Neural progenitor cell (in vitro differentiated cells): ENCODE results near the gene E2F1. TPM values are rescaled to one million over a fixed set of nuclear protein-coding genes. Genes with fewer than 3 reads are reported as not detected.

Source experiments
- DNase-seq: peaks from one replicate; pipeline ENCODE4 v3.0.0-alpha.2; 2016; ENCODE audit warnings: low spot score
- H2AFZ ChIP-seq: fragments of 200-600 bp; sonication (generic); replicated peaks from 2 replicates; pipeline ENCODE4 v1.6.1; 2016; ENCODE audit warnings: antibody characterized with exemption
- H3F3A ChIP-seq: fragments of 200-600 bp; sonication (generic); 2 replicates; pipeline ENCODE4 v1.6.1; 2016; ENCODE audit warnings: antibody characterized with exemption, low read depth
- H3K27ac ChIP-seq: fragments of 200-600 bp; sonication (generic); 2 replicates; pipeline ENCODE4 v1.5.1; 2016; ENCODE audit warnings: mild to moderate bottlenecking
- H3K27me3 ChIP-seq: fragments of 200-600 bp; sonication (generic); 2 replicates; pipeline ENCODE4 v1.6.1; 2016; ENCODE audit warnings: mild to moderate bottlenecking, moderate library complexity
- H3K36me3 ChIP-seq: fragments of 200-600 bp; sonication (generic); 2 replicates; pipeline ENCODE4 v1.5.1; 2016
- H3K4me1 ChIP-seq: fragments of 200-600 bp; sonication (generic); 2 replicates; pipeline ENCODE4 v1.6.1; 2016; ENCODE audit warnings: mixed run types
- H3K4me2 ChIP-seq: fragments of 200-600 bp; sonication (generic); 2 replicates; pipeline ENCODE4 v1.6.1; 2016
- H3K4me3 ChIP-seq: fragments of 200-600 bp; sonication (generic); 2 replicates; pipeline ENCODE4 v1.5.1; 2016
- H3K79me2 ChIP-seq: fragments of 200-600 bp; sonication (generic); 2 replicates; pipeline ENCODE4 v1.6.1; 2016; ENCODE audit warnings: low read depth
- H3K9ac ChIP-seq: fragments of 200-600 bp; sonication (generic); 2 replicates; pipeline ENCODE4 v1.6.1; 2016
- H3K9me3 ChIP-seq: fragments of 200-600 bp; sonication (generic); 2 replicates; pipeline ENCODE4 v1.5.1; 2016; ENCODE audit warnings: low read depth
- H4K20me1 ChIP-seq: fragments of 200-600 bp; sonication (generic); 2 replicates; pipeline ENCODE4 v1.6.1; 2016; ENCODE audit warnings: low read depth
- H3K27ac Mint-ChIP-seq: 3 replicates; pipeline ENCODE4 v1.8.0; 2021; ENCODE audit warnings: mixed read lengths
- H3K27me3 Mint-ChIP-seq: 2 replicates; pipeline ENCODE4 v1.8.0; 2022; ENCODE audit warnings: low read depth, mild to moderate bottlenecking, inconsistent platforms, moderate library complexity, mixed read lengths; ENCODE audit not compliant: insufficient read depth
- H3K36me3 Mint-ChIP-seq: 3 replicates; pipeline ENCODE4 v1.8.0; 2021; ENCODE audit warnings: mixed read lengths
- H3K4me1 Mint-ChIP-seq: 3 replicates; pipeline ENCODE4 v1.8.0; 2021; ENCODE audit warnings: mixed read lengths
- H3K4me3 Mint-ChIP-seq: 3 replicates; pipeline ENCODE4 v1.8.0; 2021; ENCODE audit warnings: mild to moderate bottlenecking, moderate library complexity, mixed read lengths
- H3K9me3 Mint-ChIP-seq: 3 replicates; pipeline ENCODE4 v1.8.0; 2020; ENCODE audit warnings: mixed read lengths
- CTCF ChIP-seq: fragments of 200-600 bp; sonication (generic); IDR thresholded peaks from 2 replicates; pipeline ENCODE4 v1.5.1; 2017; ENCODE audit warnings: antibody characterized with exemption, mild to moderate bottlenecking
- EZH2 ChIP-seq: fragments of 200-600 bp; sonication (generic); IDR thresholded peaks from 2 replicates; pipeline ENCODE4 v1.6.1; 2017; ENCODE audit warnings: antibody characterized with exemption, mild to moderate bottlenecking, moderate library complexity
- EZH2phosphoT487 ChIP-seq: fragments of 200-600 bp; sonication (generic); IDR thresholded peaks from 2 replicates; pipeline ENCODE4 v1.6.1; 2017; ENCODE audit warnings: antibody characterized with exemption
- total RNA-seq: library from RNA; depleted of rRNA; stranded (reverse); fragments of >200 nt; gene quantifications from 2 replicates; pipeline ENCODE4 v1.2.3, GENCODE V29; 2015; ENCODE audit warnings: low replicate concordance

The E2F1 gene
- total RNA-seq, 1 donor from 2014 or later = 9.7 TPM

GRCh38 chr20:33676121-33676520, 10.1 kb downstream of the E2F1 start:
- no peak overlapping the region for H3K27ac Mint-ChIP-seq
- Histone ChIP-seq H3K27me3 (no peaks in the 10 kb centered on the region), H3K4me1 (peaks cover 23% of the 10 kb centered on the region), H3K4me3 (no peak overlapping the region), H3K79me2 (peaks cover 2% of the 10 kb centered on the region), H3K36me3 (no peaks in the 10 kb centered on the region), H3K27ac (no peak overlapping the region), H3F3A (peaks cover 27% of the 10 kb centered on the region), H4K20me1 (peaks cover 60% of the 10 kb centered on the region), H2AFZ (no peak overlapping the region), H3K9me3 (no peaks in the 10 kb centered on the region), H3K4me2 (no peak overlapping the region), H3K9ac (no peak overlapping the region)
- no peaks in the 10 kb centered on the region for H3K9me3 Mint-ChIP-seq
- TF ChIP-seq EZH2 (no peak), CTCF (no peak), EZH2phosphoT487 (no peak)
- peaks cover 43% of the 10 kb centered on the region for H3K4me1 Mint-ChIP-seq
- no peak for DNase-seq
- H3K27me3 Mint-ChIP-seq = peaks cover 8% of the 10 kb centered on the region
- peaks cover 7% of the 10 kb centered on the region for H3K36me3 Mint-ChIP-seq
- peak overlapping the region; percentile 21 for H3K4me3 Mint-ChIP-seq

- H3K9me3 ChIP-seq = no peaks in the 10 kb centered on the region
- H3K4me2 ChIP-seq = peak overlapping the region; percentile 97
- peaks cover 7% of the 10 kb centered on the region for H3K36me3 Mint-ChIP-seq
- peaks cover 23% of the 10 kb centered on the region for H3K4me1 ChIP-seq
- H3K9me3 Mint-ChIP-seq = no peaks in the 10 kb centered on the region
- H3K9ac ChIP-seq = no peak overlapping the region
- no peaks in the 10 kb centered on the region for H3K27me3 ChIP-seq
- H3F3A ChIP-seq = peaks cover 27% of the 10 kb centered on the region
- H4K20me1 ChIP-seq = peaks cover 53% of the 10 kb centered on the region
- no peaks in the 10 kb centered on the region for H3K36me3 ChIP-seq
- peak overlapping the region; percentile 62 for H3K27ac Mint-ChIP-seq
- H3K79me2 ChIP-seq = no peaks in the 10 kb centered on the region
- peak overlapping the region; percentile 74 for H3K4me3 ChIP-seq
- no peak for TF ChIP-seq EZH2phosphoT487
- TF ChIP-seq EZH2 = no peak
- TF ChIP-seq CTCF = no peak
- H3K4me1 Mint-ChIP-seq = peaks cover 40% of the 10 kb centered on the region
- no peak for DNase-seq
- peak overlapping the region; percentile 82 for H3K4me3 Mint-ChIP-seq
- peaks cover 8% of the 10 kb centered on the region for H3K27me3 Mint-ChIP-seq
- no peak overlapping the region for H2AFZ ChIP-seq
- H3K27ac ChIP-seq = no peak overlapping the region
Measured at GRCh38 chr20:33675136-33675959, 10.8 kb downstream of the E2F1 start.

GRCh38 chr20:33674294-33675135, 11.7 kb downstream of the E2F1 start, which contains the start of gene NECAB3:
Gene NECAB3, minus strand, starts transcription at chr20:33674428. Its CDS starts 76 bp downstream, at chr20:33674352.
- no peak within 1 kb of the TSS for H3K27ac ChIP-seq
- peak within 1 kb of the TSS; percentile 55 for H3K9ac ChIP-seq
- H3K9me3 ChIP-seq = no peaks in the 10 kb centered on the region
- Mint-ChIP-seq H3K9me3 (no peaks in the 10 kb centered on the region), H3K36me3 (peaks cover 13% of the 10 kb centered on the region), H3K27me3 (peaks cover 8% of the 10 kb centered on the region), H3K4me3 (peak within 1 kb of the TSS; percentile 87), H3K27ac (peak within 1 kb of the TSS; percentile 62), H3K4me1 (peaks cover 40% of the 10 kb centered on the region)
- H3K4me1 ChIP-seq = peaks cover 23% of the 10 kb centered on the region
- peak within 1 kb of the TSS; percentile 97 for H3K4me2 ChIP-seq
- TF ChIP-seq EZH2phosphoT487 = no peak
- H2AFZ ChIP-seq = peak within 1 kb of the TSS; percentile 56
- peaks cover 27% of the 10 kb centered on the region for H3F3A ChIP-seq
- no peaks in the 10 kb centered on the region for H3K79me2 ChIP-seq
- peaks cover 45% of the 10 kb centered on the region for H4K20me1 ChIP-seq
- peak within 1 kb of the TSS; percentile 74 for H3K4me3 ChIP-seq
- H3K27me3 ChIP-seq = no peaks in the 10 kb centered on the region
- H3K36me3 ChIP-seq = no peaks in the 10 kb centered on the region
- peak; percentile 94 for DNase-seq
